BJ (cell line): ENCODE measurements around the gene SFTPB. TPM values are rescaled to one million over a fixed set of nuclear protein-coding genes. Genes with fewer than 3 reads are reported as not detected.

Experiments
- CTCF ChIA-PET: fragments of 350-600 bp; formaldehyde crosslinking; extraction: SDS; loops from one replicate; lab custom pipeline; 2021; ENCODE audit warnings: antibody characterized with exemption, inconsistent platforms; lab: Yijun Ruan, JAX
- POLR2A ChIA-PET: fragments of 300-600 bp; sonication (Branson Sonifier 250); formaldehyde crosslinking; extraction: SDS; loops from one replicate; lab custom pipeline; 2021; ENCODE audit warnings: antibody characterized with exemption; lab: Charles Lee
- DNase-seq: peaks from one replicate; pipeline ENCODE4 v3.0.0-alpha.2; 2011; ENCODE audit warnings: low read depth
- H3K27me3 ChIP-seq: 2 replicates; pipeline ENCODE4 v1.6.0; 2011; ENCODE audit warnings: low read length; ENCODE audit not compliant: control insufficient read depth, insufficient read depth
- H3K36me3 ChIP-seq: 2 replicates; pipeline ENCODE4 v1.5.1; 2011; ENCODE audit warnings: low read length; ENCODE audit not compliant: control insufficient read depth, insufficient read depth
- H3K4me3 ChIP-seq: 2 replicates; pipeline ENCODE4 v1.5.1; 2011; ENCODE audit warnings: low read depth, mild to moderate bottlenecking, control low read depth, low read length
- CTCF ChIP-seq: IDR thresholded peaks from 2 replicates; pipeline ENCODE4 v1.5.1; 2011; ENCODE audit warnings: low read depth, mild to moderate bottlenecking, control low read depth, inconsistent platforms, low read length, moderate library complexity; ENCODE audit not compliant: insufficient read depth
- polyA plus RNA-seq: library from polyadenylated mRNA; depleted of rRNA; stranded (reverse); fragments of >200 nt; gene quantifications from 2 replicates; pipeline ENCODE4 v1.2.3, GENCODE V29; 2011

SFTPB gene
- polyA plus RNA-seq, 1 experiment: not detected

- ChIA-PET POLR2A (no interaction called here), CTCF (interaction anchor here (1.0 to 4.8 kb wide), 4 partner anchors 19 to 61 kb away, joined by 3 to 34 read pairs (median 6); no protein-coding TSS in a partner anchor)
- no peak for DNase-seq
- Histone ChIP-seq H3K27me3 (no peaks in the 10 kb centered on the region; the same call in 1 of the 2 replicates), H3K4me3 (no peak overlapping the region), H3K36me3 (no peaks in the 10 kb centered on the region)
- no peak for TF ChIP-seq CTCF
These were observed 30.3 kb upstream of the SFTPB start for GRCh38 chr2:85698184-85698879.

GRCh38 chr2:85697716-85698115 is 29.7 kb upstream of the SFTPB start:
- H3K4me3 ChIP-seq: no peak overlapping the region
- TF ChIP-seq CTCF: no peak
- ChIA-PET CTCF (interaction anchor here (1.0 to 4.8 kb wide), 5 partner anchors 8 to 49 kb away, joined by 3 to 34 read pairs (median 5); no protein-coding TSS in a partner anchor), POLR2A (no interaction called here)
- no peaks in the 10 kb centered on the region; the same call in 1 of the 2 replicates for H3K27me3 ChIP-seq
- H3K36me3 ChIP-seq: no peaks in the 10 kb centered on the region
- no peak for DNase-seq

GRCh38 chr2:85697096-85697495 is 29.1 kb upstream of the SFTPB start:
- Histone ChIP-seq H3K36me3 (no peaks in the 10 kb centered on the region), H3K4me3 (no peak overlapping the region), H3K27me3 (peaks cover 2% of the 10 kb centered on the region; the same call in 1 of the 2 replicates)
- DNase-seq: no peak
- ChIA-PET CTCF (interaction anchor here (1.0 to 4.8 kb wide), 7 partner anchors 8 to 48 kb away, joined by 3 to 34 read pairs (median 5); no protein-coding TSS in a partner anchor), POLR2A (no interaction called here)
- no peak for TF ChIP-seq CTCF

GRCh38 chr2:85695691-85696668 is 28.0 kb upstream of the SFTPB start:
- no peak for DNase-seq
- Histone ChIP-seq H3K36me3 (no peaks in the 10 kb centered on the region), H3K4me3 (no peak overlapping the region), H3K27me3 (peaks cover 4% of the 10 kb centered on the region)
- ChIA-PET POLR2A (interaction anchor here (0.6 kb wide), 1 partner anchor 38 kb away, joined by 3 read pairs; no protein-coding TSS in a partner anchor), CTCF (interaction anchor here (0.7 to 4.8 kb wide), 8 partner anchors 10 to 47 kb away, joined by 3 to 34 read pairs (median 5); no protein-coding TSS in a partner anchor)
- no peak for TF ChIP-seq CTCF
